RWPE2 (cell line): ENCODE data around the gene GGTLC1.

Source experiments
- ATAC-seq: fragments of 200-7000 bp; cut with Tn5 transposase; 3 replicates; pipeline ENCODE4 v1.9.1; 2021; ENCODE audit warnings: low read depth
- DNase-seq: peaks from one replicate; pipeline ENCODE4 v3.0.0-alpha.2; 2020; ENCODE audit warnings: low spot score
- H3K27ac ChIP-seq: fragments of 450-650 bp; 2 replicates; pipeline ENCODE4 v1.5.1; 2017; ENCODE audit warnings: mild to moderate bottlenecking; ENCODE audit not compliant: poor library complexity, severe bottlenecking
- H3K27me3 ChIP-seq: fragments of 250-450 bp; sonication (Bioruptor Pico); 2 replicates; pipeline ENCODE4 v1.5.1; 2021; ENCODE audit warnings: mild to moderate bottlenecking, moderate library complexity; ENCODE audit not compliant: insufficient read depth, poor library complexity, severe bottlenecking
- H3K36me3 ChIP-seq: fragments of 250-450 bp; sonication (Bioruptor Pico); 2 replicates; pipeline ENCODE4 v1.5.1; 2020; ENCODE audit warnings: low read depth, mild to moderate bottlenecking, moderate library complexity
- H3K4me1 ChIP-seq: fragments of 250-450 bp; sonication (Bioruptor Pico); 2 replicates; pipeline ENCODE4 v1.5.1; 2021; ENCODE audit warnings: mild to moderate bottlenecking, moderate library complexity; ENCODE audit not compliant: insufficient read depth, poor library complexity, severe bottlenecking
- H3K4me3 ChIP-seq: fragments of 250-450 bp; sonication (Bioruptor Pico); 2 replicates; pipeline ENCODE4 v1.5.1; 2021; ENCODE audit warnings: mild to moderate bottlenecking, moderate library complexity; ENCODE audit not compliant: severe bottlenecking
- H3K9me3 ChIP-seq: fragments of 250-450 bp; sonication (Bioruptor Pico); 2 replicates; pipeline ENCODE4 v1.5.1; 2021; ENCODE audit warnings: mild to moderate bottlenecking, moderate library complexity; ENCODE audit not compliant: severe bottlenecking
- TF ChIP-seq, protein P1 (sequence below): fragments of 450-650 bp; IDR thresholded peaks from one replicate; pipeline ENCODE4 v1.5.1; 2017; ENCODE audit warnings: mild to moderate bottlenecking, moderate library complexity; ENCODE audit not compliant: poor library complexity, severe bottlenecking

GGTLC1 gene

DNA sequence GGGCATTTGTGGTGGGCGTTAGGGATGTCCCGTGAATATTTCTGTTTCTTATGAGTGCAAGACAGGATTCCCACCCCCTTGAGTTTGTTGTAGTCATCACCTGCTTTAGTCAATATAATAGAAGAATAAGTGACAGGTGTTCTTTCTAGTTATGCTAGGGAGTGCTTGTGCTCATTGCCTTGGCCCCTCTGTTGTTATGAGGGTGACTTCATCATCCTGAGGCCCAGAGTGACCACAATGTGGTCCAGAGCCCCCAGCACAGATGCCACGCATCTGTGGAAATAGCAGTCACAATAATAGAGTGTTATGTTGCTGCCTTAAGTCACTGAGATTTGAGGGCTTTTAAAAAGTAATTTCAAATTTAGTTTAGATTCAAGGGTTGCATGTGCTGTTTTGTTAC lies 42.4 kb downstream of the GGTLC1 start:
- Histone ChIP-seq H3K4me3 (no peak overlapping the region), H3K36me3 (no peaks in the 10 kb centered on the region), H3K27ac (no peak overlapping the region), H3K27me3 (peaks cover 7% of the 10 kb centered on the region), H3K4me1 (no peaks in the 10 kb centered on the region), H3K9me3 (no peaks in the 10 kb centered on the region)
- TF ChIP-seq, protein P1, sequence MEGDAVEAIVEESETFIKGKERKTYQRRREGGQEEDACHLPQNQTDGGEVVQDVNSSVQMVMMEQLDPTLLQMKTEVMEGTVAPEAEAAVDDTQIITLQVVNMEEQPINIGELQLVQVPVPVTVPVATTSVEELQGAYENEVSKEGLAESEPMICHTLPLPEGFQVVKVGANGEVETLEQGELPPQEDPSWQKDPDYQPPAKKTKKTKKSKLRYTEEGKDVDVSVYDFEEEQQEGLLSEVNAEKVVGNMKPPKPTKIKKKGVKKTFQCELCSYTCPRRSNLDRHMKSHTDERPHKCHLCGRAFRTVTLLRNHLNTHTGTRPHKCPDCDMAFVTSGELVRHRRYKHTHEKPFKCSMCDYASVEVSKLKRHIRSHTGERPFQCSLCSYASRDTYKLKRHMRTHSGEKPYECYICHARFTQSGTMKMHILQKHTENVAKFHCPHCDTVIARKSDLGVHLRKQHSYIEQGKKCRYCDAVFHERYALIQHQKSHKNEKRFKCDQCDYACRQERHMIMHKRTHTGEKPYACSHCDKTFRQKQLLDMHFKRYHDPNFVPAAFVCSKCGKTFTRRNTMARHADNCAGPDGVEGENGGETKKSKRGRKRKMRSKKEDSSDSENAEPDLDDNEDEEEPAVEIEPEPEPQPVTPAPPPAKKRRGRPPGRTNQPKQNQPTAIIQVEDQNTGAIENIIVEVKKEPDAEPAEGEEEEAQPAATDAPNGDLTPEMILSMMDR, result no peak
- ATAC-seq (no peak), DNase-seq (no peak)

DNA sequence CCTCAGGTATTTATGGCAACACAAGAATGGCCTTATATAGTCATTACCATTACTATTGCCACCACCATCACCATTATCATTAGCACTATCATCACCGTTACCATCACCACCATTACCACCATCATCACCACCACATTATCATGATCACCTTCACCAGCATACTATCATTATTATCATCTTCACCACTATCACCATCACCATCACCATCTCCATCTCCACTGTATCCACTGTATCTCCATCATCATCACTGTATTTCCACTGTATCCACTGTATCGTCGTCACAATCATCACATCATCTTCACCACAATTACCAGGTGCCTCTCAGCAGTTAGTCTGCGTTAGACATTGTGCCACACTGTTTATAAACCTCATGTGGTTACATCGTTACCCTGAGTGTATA lies 45.3 kb downstream of the GGTLC1 start:
- TF ChIP-seq, protein P1, result no peak
- Histone ChIP-seq H3K27ac (no peak overlapping the region), H3K9me3 (no peaks in the 10 kb centered on the region), H3K36me3 (no peaks in the 10 kb centered on the region), H3K27me3 (peaks cover under 1% of the 10 kb centered on the region), H3K4me3 (no peak overlapping the region), H3K4me1 (no peaks in the 10 kb centered on the region)
- no peak for ATAC-seq
- no peak for DNase-seq

DNA sequence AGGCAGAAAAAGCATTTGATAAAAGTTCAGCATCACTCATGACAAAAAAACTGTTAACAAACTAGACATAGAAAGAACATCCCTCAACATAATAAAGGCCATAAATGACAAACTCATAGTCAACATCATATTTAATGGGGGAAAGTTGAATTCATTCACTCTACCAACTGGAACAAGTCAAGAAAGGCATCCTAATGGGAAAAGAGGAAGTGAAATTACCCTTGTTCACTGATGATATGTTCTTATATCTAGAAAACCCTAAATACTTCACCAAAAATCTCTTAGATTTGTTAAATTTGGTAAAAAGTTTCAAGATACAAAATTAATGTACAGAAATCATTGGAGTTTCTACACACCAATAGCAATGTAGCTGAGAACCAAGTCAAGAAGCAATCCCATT lies 48.9 kb downstream of the GGTLC1 start:
- TF ChIP-seq, protein P1, result no peak
- ATAC-seq, result no peak

DNA sequence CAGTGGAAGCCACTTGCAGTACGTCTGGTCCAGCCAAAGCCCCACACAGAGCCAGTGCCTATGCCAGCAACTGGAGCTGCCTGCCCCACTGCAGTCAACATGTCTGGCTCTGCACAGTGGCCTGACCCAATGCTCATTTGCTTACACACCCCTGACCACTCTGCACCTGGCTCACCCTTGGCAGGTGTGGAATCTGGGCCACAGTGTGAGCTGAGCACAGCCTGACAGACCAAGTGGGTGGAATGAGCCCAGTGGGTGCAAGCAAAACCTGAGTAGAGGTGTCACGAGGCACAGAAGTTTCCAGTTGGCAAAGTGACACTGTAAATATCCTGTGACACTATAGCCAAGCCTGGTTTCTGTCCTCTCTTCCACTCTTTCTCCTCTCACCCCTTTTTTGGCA lies 49.5 kb downstream of the GGTLC1 start:
- Histone ChIP-seq H3K27me3 (no peaks in the 10 kb centered on the region), H3K4me1 (no peaks in the 10 kb centered on the region), H3K9me3 (no peaks in the 10 kb centered on the region), H3K4me3 (no peak overlapping the region), H3K27ac (no peak overlapping the region), H3K36me3 (no peaks in the 10 kb centered on the region)
- TF ChIP-seq, protein P1, result no peak
- ATAC-seq (no peak), DNase-seq (no peak)

More for the DNA sequence above, 48.9 kb downstream of the GGTLC1 start:
- H3K4me1 ChIP-seq, result no peaks in the 10 kb centered on the region
- H3K9me3 ChIP-seq, result no peaks in the 10 kb centered on the region
- no peaks in the 10 kb centered on the region for H3K27me3 ChIP-seq
- H3K27ac ChIP-seq, result no peak overlapping the region
- H3K36me3 ChIP-seq, result no peaks in the 10 kb centered on the region
- DNase-seq, result no peak
- H3K4me3 ChIP-seq, result no peak overlapping the region

DNA sequence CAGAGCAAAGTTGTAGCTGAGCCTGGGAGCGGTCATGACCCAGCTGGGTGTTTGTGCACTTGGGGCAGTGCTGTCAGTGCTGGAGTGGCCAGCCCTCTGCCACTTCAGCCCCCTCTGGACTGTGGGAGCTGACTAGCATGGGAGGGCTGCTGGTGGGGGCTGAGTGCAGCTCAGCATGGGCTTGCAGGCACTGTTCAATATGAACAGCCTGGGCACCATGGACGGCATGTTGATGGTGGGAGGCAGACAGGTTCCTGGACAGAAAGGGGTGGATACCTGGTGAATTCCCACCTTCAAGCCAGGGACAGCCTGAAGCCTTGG lies 50.5 kb downstream of the GGTLC1 start:
- Histone ChIP-seq H3K4me3 (no peak overlapping the region), H3K27me3 (no peaks in the 10 kb centered on the region), H3K36me3 (no peaks in the 10 kb centered on the region), H3K9me3 (no peaks in the 10 kb centered on the region), H3K27ac (no peak overlapping the region), H3K4me1 (no peaks in the 10 kb centered on the region)
- no peak for DNase-seq
- ATAC-seq, result no peak
- TF ChIP-seq, protein P1, result no peak
